Fibroblast of the conjunctiva (primary cell): ENCODE data around the gene AUTS2.

Experiments
- DNase-seq: peaks from one replicate; pipeline ENCODE4 v3.0.0-alpha.2; 2010; ENCODE audit warnings: low read depth

Gene AUTS2

GRCh38 chr7:69939317-69939716 is 341.0 kb downstream of the AUTS2 start:
- DNase-seq = no peak

GRCh38 chr7:69941077-69941651 is 342.9 kb downstream of the AUTS2 start:
- no peak for DNase-seq

GRCh38 chr7:69942573-69942972 is 344.3 kb downstream of the AUTS2 start:
- DNase-seq = no peak

- no peak for DNase-seq
Observed at GRCh38 chr7:69946901-69947300, 348.6 kb downstream of the AUTS2 start.

- DNase-seq = no peak
Observed at GRCh38 chr7:69947998-69948397, 349.7 kb downstream of the AUTS2 start.

- DNase-seq = no peak
Observed at GRCh38 chr7:69949122-69949521, 350.8 kb downstream of the AUTS2 start.

GRCh38 chr7:69951458-69951857 is 353.2 kb downstream of the AUTS2 start:
- no peak for DNase-seq

- no peak for DNase-seq
Observed at GRCh38 chr7:69953136-69954067, 355.1 kb downstream of the AUTS2 start.

GRCh38 chr7:69956541-69956940 is 358.3 kb downstream of the AUTS2 start:
- DNase-seq = no peak

- no peak for DNase-seq
Observed at GRCh38 chr7:69957661-69958060, 359.4 kb downstream of the AUTS2 start.

- DNase-seq = no peak
Observed at GRCh38 chr7:69959789-69960499, 361.7 kb downstream of the AUTS2 start.

- no peak for DNase-seq
Observed at GRCh38 chr7:69961436-69961835, 363.2 kb downstream of the AUTS2 start.

GRCh38 chr7:69962186-69963065 is 364.2 kb downstream of the AUTS2 start:
- DNase-seq = no peak

- no peak for DNase-seq
Observed at GRCh38 chr7:69963393-69963792, 365.1 kb downstream of the AUTS2 start.

- DNase-seq = no peak
Observed at GRCh38 chr7:69966766-69967591, 368.7 kb downstream of the AUTS2 start.

- no peak for DNase-seq
Observed at GRCh38 chr7:69967689-69968450, 369.6 kb downstream of the AUTS2 start.

- no peak for DNase-seq
Observed at GRCh38 chr7:69968969-69969556, 370.8 kb downstream of the AUTS2 start.

- DNase-seq = no peak
Observed at GRCh38 chr7:69981646-69982045, 383.4 kb downstream of the AUTS2 start.

GRCh38 chr7:69982197-69982596 is 383.9 kb downstream of the AUTS2 start:
- no peak for DNase-seq

GRCh38 chr7:69989551-69989950 is 391.3 kb downstream of the AUTS2 start:
- DNase-seq = no peak
